ENCODE results near the gene INTS14. TPM values are rescaled to one million over a fixed set of nuclear protein-coding genes. Genes with fewer than 3 reads are reported as not detected.

Gene INTS14
- 37.6 and 41.2 TPM in 2 replicates for total RNA-seq

DNA sequence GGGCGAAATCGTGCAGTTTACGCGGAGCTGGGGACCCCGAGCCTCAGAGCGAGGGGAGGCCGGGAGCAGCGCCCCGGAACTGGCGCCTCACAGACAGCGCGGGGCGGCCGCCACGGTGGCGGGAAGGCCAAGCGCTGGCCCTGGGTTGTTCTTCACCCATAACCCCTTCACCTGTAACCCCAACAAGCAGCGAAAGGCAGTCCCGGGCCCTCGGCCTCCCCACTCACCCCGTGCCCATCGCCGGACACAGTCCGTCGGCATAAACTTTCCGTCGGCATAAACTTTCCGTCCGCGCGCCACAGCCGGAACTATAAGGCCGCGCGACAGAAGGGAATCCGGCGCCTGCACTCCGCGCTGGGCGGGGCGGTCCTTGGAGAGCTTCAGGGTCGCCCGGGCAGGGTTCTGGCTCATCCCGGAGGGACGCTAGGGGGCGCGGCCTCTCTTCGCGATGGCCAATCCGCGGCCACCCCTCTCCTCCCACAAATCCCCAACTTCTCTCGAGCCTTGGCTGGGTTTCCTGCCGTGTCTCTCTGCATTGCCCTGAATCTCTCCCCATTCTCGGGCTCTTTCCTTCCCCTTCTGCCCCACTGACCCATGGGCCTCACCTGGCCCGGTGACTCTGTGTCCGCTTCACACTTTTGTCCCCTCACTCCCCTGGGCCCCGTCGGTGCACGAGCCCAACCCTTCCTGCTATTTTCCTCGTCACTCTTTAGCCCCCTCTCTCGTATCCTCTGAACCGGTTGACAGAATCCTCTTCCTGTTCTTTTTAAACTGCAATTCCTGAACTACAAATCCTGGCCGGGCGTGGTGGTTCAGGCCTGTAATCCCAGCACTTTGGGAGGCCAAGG is at the start of gene INTS14:
INTS14 (minus strand) TSS at position 261 of the 848 bp plus-strand sequence. CDS start 3,751 bp downstream, outside the sequence.
- H3K27ac Mint-ChIP-seq: peak within 1 kb of the TSS; percentile 91
- H3K27me3 Mint-ChIP-seq: no peaks in the 10 kb centered on the region
- TF ChIP-seq, protein P1, sequence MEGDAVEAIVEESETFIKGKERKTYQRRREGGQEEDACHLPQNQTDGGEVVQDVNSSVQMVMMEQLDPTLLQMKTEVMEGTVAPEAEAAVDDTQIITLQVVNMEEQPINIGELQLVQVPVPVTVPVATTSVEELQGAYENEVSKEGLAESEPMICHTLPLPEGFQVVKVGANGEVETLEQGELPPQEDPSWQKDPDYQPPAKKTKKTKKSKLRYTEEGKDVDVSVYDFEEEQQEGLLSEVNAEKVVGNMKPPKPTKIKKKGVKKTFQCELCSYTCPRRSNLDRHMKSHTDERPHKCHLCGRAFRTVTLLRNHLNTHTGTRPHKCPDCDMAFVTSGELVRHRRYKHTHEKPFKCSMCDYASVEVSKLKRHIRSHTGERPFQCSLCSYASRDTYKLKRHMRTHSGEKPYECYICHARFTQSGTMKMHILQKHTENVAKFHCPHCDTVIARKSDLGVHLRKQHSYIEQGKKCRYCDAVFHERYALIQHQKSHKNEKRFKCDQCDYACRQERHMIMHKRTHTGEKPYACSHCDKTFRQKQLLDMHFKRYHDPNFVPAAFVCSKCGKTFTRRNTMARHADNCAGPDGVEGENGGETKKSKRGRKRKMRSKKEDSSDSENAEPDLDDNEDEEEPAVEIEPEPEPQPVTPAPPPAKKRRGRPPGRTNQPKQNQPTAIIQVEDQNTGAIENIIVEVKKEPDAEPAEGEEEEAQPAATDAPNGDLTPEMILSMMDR (IDR thresholded peaks at IDR 0.05): no peak
- POLR2A ChIA-PET: interaction anchor here (0.5 to 2.7 kb wide), 27 partner anchors 8 to 1517 kb away, joined by 3 to 19 read pairs (median 4); partner anchors contain the start of genes CIAO2A, CLPX, DENND4A and DPP8
- H3K4me3 Mint-ChIP-seq: peak within 1 kb of the TSS; percentile 92
- no peaks in the 10 kb centered on the region for H3K9me3 Mint-ChIP-seq
- DNase-seq (peak; percentile 89), ATAC-seq (ENCODE audit: low read depth) (peak; percentile 98)
- peaks cover 35% of the 10 kb centered on the region for H3K4me1 Mint-ChIP-seq
- peaks cover 6% of the 10 kb centered on the region for H3K36me3 Mint-ChIP-seq (ENCODE audit: low read depth)
- intact Hi-C loops (cut with micrococcal nuclease): loop anchor here (1.0 to 5.0 kb wide), 6 partner anchors 20 to 886 kb away; partner anchors contain the start of genes DENND4A, DPP8, HACD3 and RAB11A
- CTCF ChIA-PET: interaction anchor here (0.6 to 1.9 kb wide), 8 partner anchors 20 to 258 kb away, joined by 3 to 7 read pairs (median 3); partner anchors contain the start of genes HACD3 and RAB11A

DNA sequence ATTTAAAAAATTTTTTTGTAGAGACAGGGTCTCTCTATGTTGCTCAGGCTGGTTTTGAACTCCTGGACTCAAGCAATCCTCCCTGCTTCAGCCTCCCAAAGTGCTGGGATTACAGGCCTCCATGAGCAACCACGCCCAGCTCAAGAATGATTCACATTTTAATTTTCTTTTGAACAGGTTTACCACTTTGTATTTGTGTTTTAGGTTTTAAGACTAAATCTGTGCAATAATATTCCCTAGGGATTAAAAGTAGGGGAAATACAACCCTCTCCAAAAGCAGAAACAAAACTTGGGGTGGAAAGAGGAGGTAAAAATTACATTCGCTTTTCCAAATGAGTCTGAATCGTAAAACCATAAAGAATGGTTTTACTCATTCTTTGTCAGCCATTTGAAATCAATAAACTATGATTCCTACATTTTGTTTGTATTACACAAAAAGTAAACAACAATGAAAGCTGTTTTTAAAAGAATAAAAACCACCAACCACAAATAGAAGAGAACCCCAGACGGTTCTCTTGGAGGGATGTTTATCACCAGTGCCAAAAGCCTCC is 48.6 kb upstream of the INTS14 start:
- H3K4me3 Mint-ChIP-seq: no peak overlapping the region
- CTCF ChIA-PET: interaction anchor here (0.9 kb wide), 1 partner anchor 13 kb away, joined by 3 read pairs; no protein-coding TSS in a partner anchor
- intact Hi-C loops (cut with micrococcal nuclease): loop anchor here (5.0 kb wide), 1 partner anchor 48 kb away; no protein-coding TSS in a partner anchor
- POLR2A ChIA-PET: interaction anchor here (0.6 kb wide), 1 partner anchor 184 kb away, joined by 4 read pairs; no protein-coding TSS in a partner anchor
- TF ChIP-seq, protein P1 (IDR thresholded peaks at IDR 0.05): no peak
- H3K27me3 Mint-ChIP-seq: no peaks in the 10 kb centered on the region
- peaks cover 35% of the 10 kb centered on the region for H3K4me1 Mint-ChIP-seq
- no peaks in the 10 kb centered on the region for H3K9me3 Mint-ChIP-seq
- ATAC-seq (ENCODE audit: low read depth) (no peak), DNase-seq (no peak)
- H3K36me3 Mint-ChIP-seq (ENCODE audit: low read depth): peaks cover 76% of the 10 kb centered on the region
- H3K27ac Mint-ChIP-seq: peak overlapping the region; percentile 65

DNA sequence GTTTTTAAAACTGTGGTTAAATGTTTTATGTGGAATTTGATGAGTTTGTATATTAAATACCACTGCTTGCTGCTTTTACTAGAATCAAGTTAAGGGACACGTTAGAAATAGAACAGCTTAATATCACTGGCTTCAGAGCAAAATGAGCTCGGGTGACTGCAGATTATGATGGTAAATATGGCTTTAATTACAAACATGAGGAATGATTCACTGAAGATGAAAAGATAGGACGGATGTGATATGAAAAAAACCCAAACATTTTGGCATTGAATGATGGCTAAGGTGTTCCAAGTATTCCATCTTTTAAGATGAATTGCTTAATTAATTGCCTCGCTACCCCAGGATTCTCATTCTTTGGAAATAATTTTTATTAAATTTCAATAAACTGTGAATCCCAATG is 44.5 kb upstream of the INTS14 start:
- H3K4me3 Mint-ChIP-seq: no peak overlapping the region
- no peak for ATAC-seq (ENCODE audit: low read depth)
- H3K4me1 Mint-ChIP-seq: peaks cover 14% of the 10 kb centered on the region
- no peak for DNase-seq
- no peak overlapping the region for H3K27ac Mint-ChIP-seq
- ChIA-PET POLR2A (no interaction called here), CTCF (no interaction called here)
- intact Hi-C loops (cut with micrococcal nuclease): no loop called here
- H3K36me3 Mint-ChIP-seq (ENCODE audit: low read depth): peaks cover 83% of the 10 kb centered on the region
- H3K27me3 Mint-ChIP-seq: no peaks in the 10 kb centered on the region
- H3K9me3 Mint-ChIP-seq: no peaks in the 10 kb centered on the region
- TF ChIP-seq, protein P1 (IDR thresholded peaks at IDR 0.05): no peak

DNA sequence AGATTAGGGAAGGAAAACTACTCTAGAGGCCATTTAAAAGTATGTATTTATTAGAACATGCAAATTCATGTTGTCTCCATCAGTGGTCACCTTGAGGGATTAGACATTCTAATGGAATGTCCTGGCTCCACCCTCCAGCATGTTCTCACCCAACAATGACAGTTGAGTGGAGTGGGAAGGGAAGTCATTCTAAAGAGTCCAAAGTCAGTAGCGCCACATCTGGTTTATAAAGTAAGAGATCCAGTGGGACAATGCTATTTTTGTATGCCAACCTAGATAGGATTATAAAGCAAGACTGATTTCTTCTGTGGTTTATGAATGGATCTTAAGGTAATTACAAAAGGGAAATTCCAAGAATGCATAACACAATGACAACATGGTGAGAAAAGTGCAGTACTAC is 44.1 kb upstream of the INTS14 start:
- Mint-ChIP-seq H3K4me3 (no peak overlapping the region), H3K4me1 (peaks cover 15% of the 10 kb centered on the region), H3K9me3 (no peaks in the 10 kb centered on the region), H3K36me3 (ENCODE audit: low read depth) (peaks cover 83% of the 10 kb centered on the region), H3K27ac (no peak overlapping the region), H3K27me3 (no peaks in the 10 kb centered on the region)
- no peak for ATAC-seq (ENCODE audit: low read depth)
- ChIA-PET CTCF (no interaction called here), POLR2A (no interaction called here)
- no peak for DNase-seq
- intact Hi-C loops (cut with micrococcal nuclease): no loop called here
- TF ChIP-seq, protein P1 (IDR thresholded peaks at IDR 0.05): no peak

Measured in activated B cell treated with CpG ODN at 0.5 μM for 24 hours (primary cell).